Measurements from ENCODE around the gene PMVK. TPM values are rescaled to one million over a fixed set of nuclear protein-coding genes. Genes with fewer than 3 reads are reported as not detected.

Gene PMVK
- total RNA-seq, 1 experiment from 2014 or later = 26.3 TPM

DNA sequence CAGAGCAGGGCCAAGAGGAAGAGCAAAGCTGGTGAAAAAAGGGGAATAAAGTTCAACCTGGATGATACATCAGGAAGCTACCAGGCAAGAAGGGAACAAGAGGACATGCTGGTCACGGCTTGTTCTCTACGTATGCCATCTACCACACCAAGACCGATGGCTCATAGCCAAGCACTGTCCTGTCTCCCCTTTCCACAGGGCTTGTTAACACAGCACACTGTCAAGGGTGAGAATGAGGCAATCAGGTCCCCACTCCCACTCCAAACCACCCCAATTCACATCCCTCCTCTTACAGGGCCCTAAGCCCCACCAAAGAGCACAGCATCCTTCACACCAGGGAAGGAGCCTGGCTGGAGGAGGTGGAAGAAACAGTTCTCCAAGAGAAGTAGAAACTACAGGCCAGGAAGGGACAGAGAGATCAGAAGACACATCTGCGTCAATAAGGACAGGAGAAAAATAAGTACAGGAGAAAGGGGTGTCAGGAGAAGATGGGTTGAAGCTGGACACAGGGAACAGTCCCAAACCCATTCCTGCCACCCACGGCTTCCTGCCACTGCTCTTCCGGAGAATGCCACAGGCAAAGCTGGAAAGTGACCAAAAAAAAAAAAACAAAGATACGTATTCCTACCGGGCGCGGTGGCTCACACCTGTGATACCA, 35.0 kb upstream of the PMVK start:
- Histone ChIP-seq H2AFZ (ENCODE audit: low read length) (no peak overlapping the region), H3K14ac (ENCODE audit: insufficient read depth, low read length) (peak overlapping the region; percentile 43), H4K5ac (ENCODE audit: insufficient read length, low read depth, low read length) (peak overlapping the region; percentile 26), H3K9ac (ENCODE audit: extremely low read depth, insufficient read length, low read length) (peak overlapping the region; percentile 71), H3T11ph (ENCODE audit: low read length) (no peak overlapping the region), H2BK20ac (ENCODE audit: low read depth, low read length, poor library complexity, severe bottlenecking) (no peak overlapping the region), H4K8ac (replicated peaks; ENCODE audit: insufficient read length, low read depth, low read length) (no peak overlapping the region), H3K56ac (ENCODE audit: insufficient read length, low read depth, low read length) (no peak overlapping the region), H3K23me2 (ENCODE audit: insufficient read length, low read depth, low read length, poor library complexity, severe bottlenecking) (peaks cover 42% of the 10 kb centered on the region), H3K4ac (ENCODE audit: low read depth, low read length) (no peak overlapping the region), H3K27ac (ENCODE audit: insufficient read length, low read depth, low read length) (peak overlapping the region; percentile 97), H3K4me2 (ENCODE audit: insufficient read depth, insufficient read length, low read length) (peak overlapping the region; percentile 77), H3K79me1 (ENCODE audit: insufficient read depth, low read depth, low read length, poor library complexity, severe bottlenecking) (peaks cover 7% of the 10 kb centered on the region), H2BK15ac (ENCODE audit: low read depth, low read length) (no peak overlapping the region), H3K4me1 (ENCODE audit: insufficient read depth, low read length) (peaks cover 4% of the 10 kb centered on the region; the same call in 1 of the 2 replicates), H3K79me2 (ENCODE audit: insufficient read depth, low read length) (peaks cover 25% of the 10 kb centered on the region), H4K91ac (ENCODE audit: insufficient read length, low read depth, low read length) (peak overlapping the region; percentile 10), H3K9me3 (ENCODE audit: control insufficient read depth, low read depth, low read length) (no peaks in the 10 kb centered on the region), H2BK5ac (ENCODE audit: insufficient read length, low read length) (peak overlapping the region; percentile 74), H2AK5ac (ENCODE audit: insufficient read length, low read length) (peak overlapping the region; percentile 38), H2BK120ac (ENCODE audit: low read depth, low read length, poor library complexity, severe bottlenecking) (no peak overlapping the region), H4K20me1 (ENCODE audit: control insufficient read depth, insufficient read depth, insufficient read length) (peaks cover 2% of the 10 kb centered on the region), H3K27me3 (ENCODE audit: insufficient read depth, low read length) (no peaks in the 10 kb centered on the region), H3K18ac (ENCODE audit: insufficient read length, low read depth, low read length) (peak overlapping the region; percentile 73), H3K23ac (ENCODE audit: insufficient read length, low read depth, low read length) (no peak overlapping the region), H2BK12ac (ENCODE audit: insufficient read length, low read depth, low read length) (peak overlapping the region; percentile 46)
- TF ChIP-seq, protein P1, sequence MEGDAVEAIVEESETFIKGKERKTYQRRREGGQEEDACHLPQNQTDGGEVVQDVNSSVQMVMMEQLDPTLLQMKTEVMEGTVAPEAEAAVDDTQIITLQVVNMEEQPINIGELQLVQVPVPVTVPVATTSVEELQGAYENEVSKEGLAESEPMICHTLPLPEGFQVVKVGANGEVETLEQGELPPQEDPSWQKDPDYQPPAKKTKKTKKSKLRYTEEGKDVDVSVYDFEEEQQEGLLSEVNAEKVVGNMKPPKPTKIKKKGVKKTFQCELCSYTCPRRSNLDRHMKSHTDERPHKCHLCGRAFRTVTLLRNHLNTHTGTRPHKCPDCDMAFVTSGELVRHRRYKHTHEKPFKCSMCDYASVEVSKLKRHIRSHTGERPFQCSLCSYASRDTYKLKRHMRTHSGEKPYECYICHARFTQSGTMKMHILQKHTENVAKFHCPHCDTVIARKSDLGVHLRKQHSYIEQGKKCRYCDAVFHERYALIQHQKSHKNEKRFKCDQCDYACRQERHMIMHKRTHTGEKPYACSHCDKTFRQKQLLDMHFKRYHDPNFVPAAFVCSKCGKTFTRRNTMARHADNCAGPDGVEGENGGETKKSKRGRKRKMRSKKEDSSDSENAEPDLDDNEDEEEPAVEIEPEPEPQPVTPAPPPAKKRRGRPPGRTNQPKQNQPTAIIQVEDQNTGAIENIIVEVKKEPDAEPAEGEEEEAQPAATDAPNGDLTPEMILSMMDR (conservative IDR thresholded peaks at IDR 0.05) = no peak
- Mint-ChIP-seq H3K9me3 (no peaks in the 10 kb centered on the region), H3K4me3 (peak overlapping the region in 1 of 2 experiments; percentile 96; a peak in 4 of 5 replicates), H3K27me3 (ENCODE audit: low read depth) (no peaks in the 10 kb centered on the region), H3K36me3 (ENCODE audit: insufficient read depth in 1 of 3, low read depth in 3 of 3) (peaks cover 19 to 33% (median 21%) of the 10 kb centered on the region in 3 experiments), H3K27ac (no peak overlapping the region; a peak in 4 of 7 replicates), H3K4me1 (peaks cover 40 to 43% of the 10 kb centered on the region in 2 experiments)
- no peak for DNase-seq
- WGBS (ENCODE audit: extremely low coverage, insufficient read length, low lambda C conversion rate) = no CpG with 5 or more reads among the region's 10 CpGs

Measured in H9 (cell line).